Left ventricle myocardium superior (tissue), 1 donor: ENCODE results near the gene JAKMIP2. TPM values are rescaled to one million over a fixed set of nuclear protein-coding genes. Genes with fewer than 3 reads are reported as not detected.
A peak's percentile ranks its signal among the peaks of the same experiment; 100 is the strongest.
"Not testable (repeated sequence)": the region's sequence is repeated elsewhere in the genome, so short reads cannot be mapped to it uniquely, and the experiment has no call there.

Experiments used
- ATAC-seq: fragments of 200-7000 bp; cut with Tn5 transposase; one replicate; pipeline ENCODE4 v1.9.1; 2020; ENCODE audit warnings: mild to moderate bottlenecking, moderate library complexity
- DNase-seq: peaks from one replicate; pipeline ENCODE4 v3.0.0-alpha.2; 2020
- intact Hi-C: fragments of 100-400 bp; cut with micrococcal nuclease; formaldehyde crosslinking; loops from one replicate; pipeline ENCODE4 v1.11.0; 2022
- total RNA-seq: library from RNA; stranded (reverse); fragmentation: NEBNext Ultra II Directional; extraction: Animal tissue kit (Norgen Biotek cat#: 25700); gene quantifications from one replicate; pipeline ENCODE4 v1.2.1, GENCODE V29; 2021
- donor health status: DM: no; HTN: yes; CAD: no; lungs with severe emphysema.

The JAKMIP2 gene
- total RNA-seq, 1 donor from 2014 or later: 0.50 TPM

DNA sequence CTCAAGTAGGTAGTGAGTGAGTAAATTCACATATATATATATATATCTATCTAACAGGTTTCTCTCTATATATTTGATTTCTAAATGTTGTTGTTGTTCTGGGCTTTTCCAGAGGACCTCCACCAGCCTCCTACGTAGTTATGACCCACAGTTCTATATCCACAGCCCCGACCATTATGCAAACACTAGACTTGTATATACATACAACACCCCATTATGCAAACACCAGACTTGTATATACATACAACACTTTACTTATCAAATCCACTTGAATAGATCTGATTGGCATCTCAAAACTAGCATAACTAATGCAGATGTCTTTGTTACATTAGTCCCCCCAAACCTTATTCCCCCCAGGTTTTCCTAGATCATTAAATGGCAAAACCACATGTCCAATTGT, 108.7 kb downstream of the JAKMIP2 start:
- DNase-seq: no peak
- intact Hi-C loops: no loop called here

DNA sequence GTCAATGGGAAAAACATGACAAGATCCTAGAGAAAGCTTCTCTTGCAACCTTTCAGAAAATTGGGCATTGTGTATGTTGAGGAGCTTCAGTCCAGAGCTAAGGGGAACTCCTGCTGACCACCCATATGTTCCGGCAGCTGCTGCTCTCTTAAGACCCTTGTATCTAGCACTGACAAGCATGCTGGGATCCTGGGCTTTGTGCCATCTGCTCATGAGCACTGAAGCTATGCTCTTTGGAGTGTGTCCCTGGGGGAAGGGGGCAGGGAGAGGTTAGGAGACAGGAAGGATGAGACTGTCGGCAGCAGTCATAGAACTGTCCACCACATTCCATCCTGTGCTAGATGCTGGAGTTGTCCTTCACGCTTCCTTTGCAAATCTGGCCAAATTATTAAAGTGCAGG, 109.3 kb downstream of the JAKMIP2 start:
- no peak for DNase-seq
- peak; percentile 48 for ATAC-seq
- intact Hi-C loops: no loop called here

More for the DNA sequence above, 108.7 kb downstream of the JAKMIP2 start:
- ATAC-seq: no peak

DNA sequence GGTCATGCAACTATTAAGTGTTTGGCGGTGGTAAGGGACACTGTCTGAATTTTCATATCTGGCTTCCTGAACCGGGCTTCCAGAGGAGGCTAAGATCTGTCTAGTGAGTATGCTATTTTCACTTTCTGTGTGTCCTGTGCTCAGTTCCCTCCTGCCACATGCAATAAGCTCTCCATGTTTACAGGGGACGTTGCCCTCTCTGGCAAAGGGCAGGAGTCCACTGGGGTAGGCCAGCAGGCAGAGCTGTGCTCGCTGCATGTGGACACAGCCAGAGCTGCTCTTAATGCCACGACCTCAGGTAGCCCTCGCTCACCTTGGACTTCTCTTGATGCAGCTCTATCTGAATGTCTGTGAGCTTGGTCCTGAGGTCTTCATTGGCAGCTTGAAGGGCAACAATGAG, 111.2 kb downstream of the JAKMIP2 start:
- DNase-seq (no peak), ATAC-seq (no peak)
- intact Hi-C loops: no loop called here

DNA sequence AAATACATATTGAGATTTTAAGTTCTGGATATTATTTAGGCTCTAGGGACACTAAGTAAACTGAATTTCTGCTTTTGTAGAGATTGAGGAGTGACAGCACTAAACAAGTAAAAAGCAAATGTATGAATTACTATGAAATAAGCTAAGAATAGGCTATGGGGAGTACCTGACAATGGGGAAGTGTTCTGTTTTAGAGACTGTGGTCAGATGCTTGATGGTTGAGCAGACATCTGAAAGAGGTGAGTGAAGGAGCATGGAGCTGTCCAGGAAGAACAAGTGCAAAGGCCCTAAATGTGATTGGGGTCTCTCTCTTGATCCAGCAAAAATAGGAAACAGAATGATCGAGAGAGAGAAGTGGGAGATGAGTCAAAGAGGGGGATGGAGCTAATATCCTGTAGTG, 111.7 kb downstream of the JAKMIP2 start:
- DNase-seq (no peak), ATAC-seq (no peak)
- intact Hi-C loops: no loop called here

DNA sequence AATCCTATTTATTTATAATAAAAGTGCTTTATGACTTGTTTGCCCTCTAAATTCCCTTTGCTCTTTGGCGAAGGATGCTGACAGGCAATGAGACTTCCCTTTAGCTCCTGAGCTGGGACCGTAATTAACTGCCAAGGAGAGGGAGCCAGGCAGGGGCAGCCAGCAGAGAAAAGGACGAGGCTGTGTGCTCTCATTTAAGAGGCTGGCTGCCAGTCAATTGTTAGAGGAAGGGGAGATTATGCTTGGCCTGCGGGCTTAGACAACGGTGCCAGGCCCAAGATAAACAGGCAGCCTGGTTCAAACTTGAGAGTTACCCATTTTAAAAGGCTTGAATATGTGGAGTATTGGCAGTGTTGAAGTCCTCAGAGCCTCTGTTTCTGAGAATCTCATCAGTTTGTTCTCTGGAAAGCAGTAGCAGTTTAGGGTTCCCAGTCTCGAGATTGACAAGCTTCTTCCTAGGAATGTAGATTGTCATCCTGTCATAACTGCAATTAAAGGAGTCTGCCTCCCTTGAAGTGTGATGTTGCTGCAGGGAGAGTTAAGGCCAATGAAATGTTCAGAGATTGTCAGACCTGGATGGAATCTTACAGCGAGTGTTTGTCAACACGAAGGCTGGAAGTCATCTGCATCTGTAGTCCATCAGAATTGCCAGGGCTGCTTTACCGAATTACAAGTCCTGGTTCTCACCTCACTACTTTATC, 113.2 kb downstream of the JAKMIP2 start:
- no peak for DNase-seq
- ATAC-seq: peak; percentile 84
- intact Hi-C loops: no loop called here

DNA sequence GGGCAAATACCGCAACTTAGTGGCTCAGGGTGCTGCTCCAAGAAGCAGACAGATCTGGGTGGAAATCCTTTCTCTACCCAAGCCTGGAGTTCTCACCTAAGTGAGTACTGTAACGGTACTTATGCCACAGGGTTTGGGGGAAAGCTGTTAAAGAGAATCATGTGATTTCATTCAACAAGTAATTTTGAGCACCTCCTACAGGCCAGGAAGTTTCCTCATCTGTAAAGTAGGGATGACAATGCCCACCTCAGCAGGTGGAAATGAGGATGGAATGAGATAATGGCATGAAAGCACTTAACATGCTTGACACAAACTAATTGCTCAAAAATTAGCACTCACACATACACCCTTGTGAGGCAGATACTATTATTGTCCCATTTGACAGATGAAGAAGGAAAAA, 114.1 kb downstream of the JAKMIP2 start:
- intact Hi-C loops: no loop called here
- no peak for ATAC-seq
- no peak for DNase-seq

DNA sequence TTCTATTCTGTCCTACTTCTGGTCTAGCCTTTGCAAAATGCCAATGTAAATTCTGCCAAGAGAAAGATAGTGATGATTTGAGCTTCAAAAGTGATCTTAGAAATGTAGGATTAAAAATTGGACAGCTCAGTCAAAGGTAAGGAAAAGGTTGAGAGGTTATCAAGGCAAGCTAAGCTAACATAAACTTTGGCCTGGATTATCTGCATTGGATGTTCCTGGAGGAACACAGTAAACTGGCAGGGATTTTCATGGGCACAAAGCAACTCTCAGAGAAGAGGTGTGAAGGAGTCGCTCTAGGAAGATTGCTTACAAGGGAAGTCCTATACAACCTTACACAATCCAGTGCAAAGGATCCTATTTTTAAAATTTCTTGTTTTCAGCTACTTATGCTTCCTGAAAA, 115.2 kb downstream of the JAKMIP2 start:
- no peak for DNase-seq
- no peak for ATAC-seq
- intact Hi-C loops: no loop called here

DNA sequence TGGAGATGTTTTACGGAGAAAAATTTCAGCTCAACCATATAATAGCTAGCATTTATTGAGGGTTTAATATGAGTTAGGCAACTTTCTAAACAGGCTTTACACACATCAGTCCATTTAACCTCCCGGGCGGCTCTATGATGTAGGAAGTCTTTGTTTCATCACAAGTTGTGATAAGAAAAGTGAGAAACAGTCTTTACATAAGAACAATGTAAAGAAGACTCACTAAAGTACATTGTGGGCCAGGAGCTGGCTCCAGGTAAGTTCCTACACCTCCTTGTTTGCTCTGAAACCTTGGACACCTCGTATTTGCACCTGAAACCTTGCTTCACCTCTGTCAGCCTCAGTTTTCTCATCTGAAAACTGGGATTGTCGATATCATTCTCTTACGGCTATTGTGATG, 116.1 kb downstream of the JAKMIP2 start:
- intact Hi-C loops: no loop called here
- DNase-seq (no peak), ATAC-seq (no peak)

DNA sequence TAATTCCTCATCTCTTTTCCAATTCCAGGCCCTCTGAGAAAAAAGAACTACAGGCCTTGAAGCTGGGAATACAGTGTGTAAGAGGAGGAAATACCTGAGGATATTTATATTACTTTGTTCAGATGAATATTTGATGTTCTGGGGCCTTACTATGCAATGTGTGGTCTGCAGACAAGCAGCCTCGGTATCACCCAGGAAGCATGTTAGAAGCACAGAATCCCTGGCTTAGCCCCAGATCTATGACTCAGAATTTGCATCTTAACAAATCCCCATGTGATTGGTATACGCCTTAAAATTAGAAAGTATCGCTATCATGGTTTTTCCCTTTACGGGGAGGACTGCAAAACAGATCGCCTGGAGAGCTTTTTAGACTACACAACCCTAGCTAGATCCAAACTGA, 121.0 kb downstream of the JAKMIP2 start:
- DNase-seq (no peak), ATAC-seq (no peak)
- intact Hi-C loops: no loop called here

DNA sequence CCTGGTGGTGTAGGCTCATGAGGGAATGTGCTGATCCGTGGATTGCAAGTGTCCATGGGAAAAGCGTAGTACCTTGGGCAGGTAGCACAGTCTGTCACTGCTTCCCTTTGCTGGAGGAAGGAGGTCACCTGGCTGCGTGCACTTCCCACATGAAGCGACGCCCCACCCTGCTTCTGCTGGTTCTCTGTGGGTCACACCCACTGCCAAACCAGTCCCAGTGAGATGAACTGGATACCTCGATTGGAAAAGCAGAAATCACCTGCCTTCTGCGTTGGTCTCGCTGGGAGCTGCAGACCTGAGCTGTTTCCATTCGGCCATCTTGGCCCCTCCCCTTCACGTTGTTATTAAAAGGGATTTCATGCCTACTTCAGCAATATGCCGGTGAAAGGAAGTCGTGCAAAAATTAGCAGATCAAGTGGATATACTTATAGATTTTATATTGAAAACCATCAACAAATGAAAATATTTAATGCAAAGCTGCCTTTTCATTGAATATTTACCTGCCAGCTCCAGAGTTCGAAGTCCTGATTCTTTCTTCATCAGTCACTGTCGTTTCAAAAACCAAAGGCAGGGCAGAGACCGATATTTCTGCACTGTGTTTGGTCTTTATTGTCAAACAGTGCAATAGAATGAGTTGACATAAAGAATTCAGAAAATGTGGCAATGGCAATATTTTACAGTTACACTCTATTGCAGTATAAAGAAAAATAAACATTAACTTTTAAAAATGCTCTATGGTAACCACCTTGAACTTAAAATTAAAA, 123.2 kb downstream of the JAKMIP2 start:
- intact Hi-C loops: no loop called here
- DNase-seq: no peak
- ATAC-seq: no peak

DNA sequence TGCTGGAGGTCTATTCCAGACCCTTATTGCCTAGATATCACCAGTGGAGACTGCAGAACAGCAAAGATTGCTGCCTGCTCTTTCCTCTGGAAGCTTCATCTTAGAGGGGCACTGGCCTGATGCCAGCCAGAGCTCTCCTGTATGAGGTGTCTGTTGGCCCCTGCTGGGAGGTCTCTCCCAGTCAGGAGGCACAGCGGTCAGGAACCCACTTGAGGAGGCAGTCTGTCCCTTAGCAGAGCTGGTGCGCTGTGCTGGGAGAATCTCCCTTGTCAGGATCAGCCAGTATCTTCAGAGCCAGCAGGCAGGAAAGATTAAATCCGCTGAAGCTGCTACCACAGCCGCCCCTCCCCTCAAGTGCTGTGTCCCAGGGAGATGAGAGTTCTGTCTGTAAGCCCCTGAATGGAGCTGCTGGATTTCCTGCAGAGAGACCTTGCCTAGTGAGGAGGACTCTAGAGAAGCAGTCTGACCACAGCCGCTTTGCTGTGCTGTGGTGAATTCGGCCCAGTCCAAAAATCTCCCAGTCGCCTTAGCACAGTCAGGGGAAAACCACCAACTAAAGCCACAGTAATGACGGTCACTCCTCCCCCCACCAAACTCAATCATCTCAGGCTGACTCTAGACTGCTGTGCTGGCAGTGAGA, 124.1 kb downstream of the JAKMIP2 start:
- intact Hi-C loops: no loop called here
- ATAC-seq: no peak

DNA sequence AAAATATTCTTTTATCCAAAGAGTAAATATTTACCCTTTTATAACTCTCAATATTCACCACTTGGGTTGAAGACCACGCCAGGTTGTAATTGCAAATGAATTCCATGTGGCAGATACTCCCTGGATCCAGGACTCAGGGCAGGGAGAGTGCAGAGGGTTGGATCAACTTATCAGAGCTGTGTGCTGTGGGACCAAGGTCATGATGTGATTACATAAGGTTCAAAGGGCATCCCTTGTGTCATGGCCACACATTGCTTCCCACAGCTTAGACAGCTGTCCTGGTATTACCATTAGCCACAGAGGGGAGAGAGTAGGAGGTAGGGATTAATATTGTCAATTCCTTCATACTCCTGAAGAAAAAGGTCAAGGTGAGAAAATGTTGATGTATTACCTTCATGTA, 133.9 kb downstream of the JAKMIP2 start:
- intact Hi-C loops: no loop called here
- DNase-seq: no peak
- ATAC-seq: no peak

More for the DNA sequence above, 124.1 kb downstream of the JAKMIP2 start:
- no peak for DNase-seq

DNA sequence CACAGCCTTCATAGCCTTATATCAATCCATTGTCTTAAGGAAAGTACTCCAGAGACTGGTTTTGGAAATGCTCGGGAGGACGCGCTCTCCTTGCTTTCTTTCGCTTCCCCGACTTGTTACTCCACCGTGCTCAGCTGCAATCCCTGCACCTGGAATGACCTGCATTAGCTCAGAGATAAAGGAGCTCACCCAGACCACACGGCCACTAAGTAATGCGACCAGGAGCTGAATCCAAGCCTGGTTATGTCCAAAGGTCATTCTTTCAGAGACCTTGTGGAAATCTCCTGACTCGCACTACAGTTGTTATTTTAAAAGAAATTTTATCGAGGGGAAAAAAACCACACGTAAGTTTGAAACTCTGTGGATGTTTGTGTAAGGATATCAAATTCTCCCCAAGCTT, 137.3 kb downstream of the JAKMIP2 start:
- ATAC-seq: no peak

DNA sequence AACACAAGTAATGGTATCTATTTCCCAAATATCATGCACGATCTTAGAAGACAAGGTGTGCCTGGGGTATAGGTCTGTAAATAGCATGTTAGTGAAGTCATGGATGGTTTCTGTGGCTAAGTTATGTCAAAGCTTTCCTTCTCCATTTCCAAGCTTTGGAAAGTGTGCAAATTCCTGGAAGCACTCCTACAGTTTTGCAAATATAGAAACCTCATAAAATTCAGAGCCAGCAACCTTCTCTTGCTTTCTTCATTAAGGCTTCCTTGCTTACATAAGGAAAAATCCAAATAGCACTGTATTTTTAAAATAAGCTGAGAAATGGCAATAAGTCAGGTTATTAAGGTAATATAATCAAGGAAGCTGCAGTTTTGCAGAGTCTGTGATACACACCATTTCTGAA, 138.1 kb downstream of the JAKMIP2 start:
- intact Hi-C loops: no loop called here
- ATAC-seq (no peak), DNase-seq (no peak)

More for the DNA sequence above, 137.3 kb downstream of the JAKMIP2 start:
- no peak for DNase-seq
- intact Hi-C loops: no loop called here

DNA sequence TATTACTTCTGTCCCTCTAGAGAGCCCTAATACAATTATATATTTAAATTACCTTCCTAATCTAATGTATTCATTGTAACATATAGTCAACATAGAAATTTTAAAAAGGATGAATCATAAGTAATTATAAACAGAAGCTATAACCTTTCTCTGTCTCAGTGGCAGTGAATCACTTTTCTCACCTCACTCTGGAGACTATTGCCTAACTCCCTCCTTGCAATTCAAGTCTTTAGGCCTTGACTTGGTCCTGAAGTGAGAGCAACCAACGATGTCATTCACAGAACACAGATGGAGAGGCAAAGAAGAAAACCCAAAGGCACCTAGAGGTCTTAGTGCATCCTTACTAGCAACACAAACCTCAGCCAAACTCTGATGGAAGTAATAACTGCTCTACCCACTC, 139.4 kb downstream of the JAKMIP2 start:
- intact Hi-C loops: no loop called here
- ATAC-seq (no peak), DNase-seq (no peak)

DNA sequence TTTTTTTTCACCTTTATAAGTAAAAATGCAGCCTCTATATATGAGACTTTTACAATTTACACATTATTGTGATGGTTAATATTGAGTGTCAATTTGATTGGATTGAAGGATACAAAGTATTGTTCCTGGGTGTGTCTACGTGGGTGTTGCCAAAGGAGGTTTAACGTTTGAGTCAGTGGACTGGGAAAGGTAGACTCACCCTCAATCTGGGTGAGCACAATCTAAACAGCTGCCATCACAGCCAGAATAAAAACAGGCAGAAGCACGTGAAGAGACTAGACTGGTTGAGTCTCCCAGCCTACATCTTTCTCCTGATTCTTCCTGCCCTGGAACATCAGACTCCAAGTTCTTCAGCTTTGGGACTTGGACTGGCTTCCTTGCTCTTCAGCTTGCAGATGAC, 139.9 kb downstream of the JAKMIP2 start:
- intact Hi-C loops: no loop called here
- no peak for ATAC-seq
- DNase-seq: no peak

DNA sequence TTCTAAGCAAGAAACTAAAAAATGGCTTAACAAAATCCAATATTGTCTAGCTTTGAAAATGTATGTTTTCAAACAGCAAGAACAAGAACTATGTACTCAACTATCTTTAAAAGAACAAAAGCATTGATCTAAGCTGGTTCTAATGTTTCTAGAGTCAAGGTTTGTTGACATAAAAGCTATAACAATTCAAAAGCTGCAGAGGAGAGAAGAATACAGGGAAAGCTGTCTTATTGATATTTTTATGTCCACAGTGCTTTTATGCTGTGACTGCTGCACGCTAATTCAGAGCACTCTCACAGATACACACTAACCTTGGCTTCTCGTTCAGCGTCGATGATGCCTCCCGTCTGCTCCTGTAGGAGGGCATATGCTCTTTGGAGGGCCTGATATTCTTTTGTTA, 143.2 kb downstream of the JAKMIP2 start:
- DNase-seq: no peak
- intact Hi-C loops: no loop called here
- no peak for ATAC-seq

DNA sequence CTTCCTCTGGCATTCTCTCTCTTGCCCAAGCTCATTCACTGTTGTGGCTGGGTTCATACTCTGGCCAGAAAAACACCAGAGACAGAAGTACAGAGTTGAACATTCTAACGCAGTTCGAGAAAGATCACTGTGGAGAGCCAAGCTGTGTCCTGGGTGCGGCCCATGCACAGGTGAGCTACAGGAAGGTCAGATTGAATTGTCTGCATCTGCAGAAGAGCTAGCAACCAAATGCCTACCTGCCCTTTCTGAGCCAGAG, 145.9 kb downstream of the JAKMIP2 start:
- no peak for ATAC-seq
- DNase-seq: no peak
- intact Hi-C loops: no loop called here

DNA sequence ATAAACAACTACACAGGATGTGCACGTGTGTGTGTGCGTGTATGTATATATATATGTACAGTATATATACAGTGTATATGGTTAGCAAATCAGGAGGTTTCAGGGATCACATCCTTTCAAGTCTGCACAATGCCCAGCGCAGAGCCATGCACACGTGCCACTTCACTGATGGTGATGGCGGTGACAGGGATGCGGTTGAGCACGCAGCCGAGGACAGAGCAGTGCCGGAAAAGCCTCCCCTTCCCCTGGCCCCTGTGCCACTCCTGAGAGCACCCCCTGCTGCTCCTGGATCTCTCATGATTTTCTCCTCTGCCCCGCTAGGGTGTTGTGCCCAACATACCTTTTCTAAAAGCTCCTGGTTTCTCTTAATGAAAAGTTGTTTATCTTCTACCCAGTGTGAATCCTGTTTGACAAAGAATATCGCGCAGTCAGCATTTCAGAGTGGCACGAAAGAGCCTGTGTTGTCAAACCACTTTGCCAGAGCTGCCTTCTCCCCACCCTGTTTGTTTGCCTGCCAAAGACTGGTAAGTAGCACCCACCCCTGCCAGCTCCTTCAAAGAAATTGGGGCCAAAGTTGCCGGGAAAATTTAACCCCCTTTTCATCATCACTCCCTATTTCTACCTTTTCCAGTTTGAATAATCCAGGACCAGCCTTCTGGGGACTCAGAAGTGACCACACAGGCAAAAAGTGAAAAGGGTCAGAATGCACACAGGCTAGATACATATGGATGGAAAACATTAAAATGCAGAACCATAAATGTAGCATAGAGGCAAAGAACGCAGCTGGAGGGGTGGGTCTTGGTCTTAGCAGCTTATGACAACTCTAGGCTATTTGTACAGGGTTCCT, 146.4 kb downstream of the JAKMIP2 start:
- DNase-seq (no peak), ATAC-seq (no peak)
- intact Hi-C loops: no loop called here

DNA sequence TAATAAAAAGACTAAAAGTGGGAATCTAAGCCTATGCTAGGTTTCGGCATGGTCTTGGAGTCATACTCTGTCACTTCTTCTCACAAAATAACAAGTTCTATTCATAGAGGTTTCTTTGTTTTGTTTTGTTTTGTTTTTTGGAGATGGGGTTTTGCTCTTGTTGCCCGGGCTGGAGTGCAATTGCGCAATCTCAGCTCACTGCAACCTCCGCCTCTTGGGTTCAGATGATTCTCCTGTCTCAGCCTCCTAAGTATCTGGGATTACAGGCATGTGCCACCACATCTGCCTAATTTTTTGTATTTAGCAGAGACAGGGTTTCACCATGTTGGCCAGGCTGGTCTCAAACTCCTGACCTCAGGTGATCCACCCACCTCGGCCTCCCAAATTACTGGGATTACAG, 147.1 kb downstream of the JAKMIP2 start:
- intact Hi-C loops, DNase-seq, ATAC-seq: not testable (repeated sequence)
